HL-60 (cell line): ENCODE measurements around the gene MTHFD1L.

Source experiments
- DNase-seq, 2 experiments: peaks; one replicate each; pipeline ENCODE4 v3.0.0-alpha.2; 2010 to 2020; ENCODE audit warnings: low read depth in 1 of 2, low spot score in 1 of 2
- H3K27ac ChIP-seq: fragments of 250-450 bp; sonication (Bioruptor Pico); replicated peaks from 2 replicates; pipeline ENCODE4 v1.5.1; 2020; ENCODE audit warnings: mild to moderate bottlenecking, moderate library complexity
- H3K27me3 ChIP-seq: fragments of 250-450 bp; sonication (Bioruptor Pico); 2 replicates; pipeline ENCODE4 v1.5.1; 2021; ENCODE audit warnings: mild to moderate bottlenecking, moderate library complexity; ENCODE audit not compliant: insufficient read depth, poor library complexity, severe bottlenecking
- H3K4me3 ChIP-seq: replicated peaks from 2 replicates; pipeline ENCODE4 v1.5.1; 2011; ENCODE audit warnings: mild to moderate bottlenecking, control low read depth, low read length; ENCODE audit not compliant: insufficient read depth
- GABPA ChIP-seq: IDR thresholded peaks from 2 replicates; pipeline ENCODE4 v1.6.1; 2012; ENCODE audit warnings: low read depth
- POLR2AphosphoS5 ChIP-seq: IDR thresholded peaks from 2 replicates; pipeline ENCODE4 v1.6.1; 2012; ENCODE audit warnings: low read depth
- REST ChIP-seq: IDR thresholded peaks from 2 replicates; pipeline ENCODE4 v1.6.1; 2012; ENCODE audit warnings: low read depth; ENCODE audit not compliant: insufficient replicate concordance
- SPI1 ChIP-seq: IDR thresholded peaks from 2 replicates; pipeline ENCODE4 v1.6.1; 2012; ENCODE audit warnings: low read depth, mild to moderate bottlenecking, borderline replicate concordance
- TF ChIP-seq, protein P1 (sequence below): IDR thresholded peaks from one replicate; pipeline ENCODE4 v1.5.1; 2011; ENCODE audit warnings: low read length, control low read depth, inconsistent platforms; ENCODE audit not compliant: insufficient read depth

Gene MTHFD1L

GRCh38 chr6:150964765-150965164 lies 99.3 kb downstream of the MTHFD1L start:
- no peak for DNase-seq
- H3K4me3 ChIP-seq: no peak overlapping the region
- no peak overlapping the region for H3K27ac ChIP-seq
- H3K27me3 ChIP-seq: no peaks in the 10 kb centered on the region
- no peak for TF ChIP-seq SPI1

DNA sequence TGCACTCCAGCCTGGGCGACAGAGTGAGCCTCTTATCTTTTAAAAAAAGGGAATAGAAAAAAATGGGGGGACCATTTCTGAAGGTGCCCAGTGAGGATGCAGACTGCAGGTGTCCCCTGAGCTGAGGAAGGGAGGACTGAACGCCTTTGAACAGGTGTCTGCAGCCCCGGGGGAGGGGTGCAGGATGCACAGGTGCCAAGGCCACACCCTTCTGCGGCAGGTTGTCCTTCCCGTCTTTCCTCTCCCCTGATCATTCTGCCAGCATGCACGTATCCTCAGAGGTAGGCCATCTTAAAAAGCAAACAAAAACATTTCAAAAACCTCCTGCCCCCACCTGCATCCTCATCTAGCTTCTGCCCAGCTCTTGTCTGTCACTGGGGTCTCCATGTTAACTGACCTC lies 101.3 kb downstream of the MTHFD1L start:
- no peak overlapping the region for H3K27ac ChIP-seq
- TF ChIP-seq GABPA: no peak
- TF ChIP-seq, protein P1, sequence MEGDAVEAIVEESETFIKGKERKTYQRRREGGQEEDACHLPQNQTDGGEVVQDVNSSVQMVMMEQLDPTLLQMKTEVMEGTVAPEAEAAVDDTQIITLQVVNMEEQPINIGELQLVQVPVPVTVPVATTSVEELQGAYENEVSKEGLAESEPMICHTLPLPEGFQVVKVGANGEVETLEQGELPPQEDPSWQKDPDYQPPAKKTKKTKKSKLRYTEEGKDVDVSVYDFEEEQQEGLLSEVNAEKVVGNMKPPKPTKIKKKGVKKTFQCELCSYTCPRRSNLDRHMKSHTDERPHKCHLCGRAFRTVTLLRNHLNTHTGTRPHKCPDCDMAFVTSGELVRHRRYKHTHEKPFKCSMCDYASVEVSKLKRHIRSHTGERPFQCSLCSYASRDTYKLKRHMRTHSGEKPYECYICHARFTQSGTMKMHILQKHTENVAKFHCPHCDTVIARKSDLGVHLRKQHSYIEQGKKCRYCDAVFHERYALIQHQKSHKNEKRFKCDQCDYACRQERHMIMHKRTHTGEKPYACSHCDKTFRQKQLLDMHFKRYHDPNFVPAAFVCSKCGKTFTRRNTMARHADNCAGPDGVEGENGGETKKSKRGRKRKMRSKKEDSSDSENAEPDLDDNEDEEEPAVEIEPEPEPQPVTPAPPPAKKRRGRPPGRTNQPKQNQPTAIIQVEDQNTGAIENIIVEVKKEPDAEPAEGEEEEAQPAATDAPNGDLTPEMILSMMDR: no peak
- no peak for TF ChIP-seq POLR2AphosphoS5
- DNase-seq: no peak

DNA sequence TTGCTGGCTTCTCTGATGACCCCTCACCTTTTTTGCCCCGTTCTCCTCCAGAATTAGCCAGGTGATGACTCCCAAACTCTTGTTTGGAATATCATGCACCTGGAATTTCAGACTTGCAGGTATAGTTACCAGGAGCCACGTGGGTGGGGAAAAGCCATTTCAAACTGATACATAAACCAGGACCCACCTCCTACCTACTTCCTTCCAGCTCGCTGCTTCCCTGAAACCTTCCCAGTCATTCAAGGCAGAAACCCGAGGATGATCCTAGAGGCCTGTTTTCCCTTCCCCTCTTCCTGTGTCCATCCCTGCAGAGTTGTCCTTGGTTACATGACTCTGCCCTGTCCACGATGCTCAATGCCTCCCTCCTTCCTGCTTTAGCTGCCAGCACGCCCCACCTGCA lies 101.9 kb downstream of the MTHFD1L start:
- Histone ChIP-seq H3K27ac (no peak overlapping the region), H3K4me3 (no peak overlapping the region), H3K27me3 (no peaks in the 10 kb centered on the region)
- TF ChIP-seq GABPA (no peak), REST (no peak), SPI1 (no peak)
- TF ChIP-seq, protein P1: no peak
- no peak for DNase-seq

More for the DNA sequence above, 101.3 kb downstream of the MTHFD1L start:
- Histone ChIP-seq H3K27me3 (no peaks in the 10 kb centered on the region), H3K4me3 (no peak overlapping the region)

DNA sequence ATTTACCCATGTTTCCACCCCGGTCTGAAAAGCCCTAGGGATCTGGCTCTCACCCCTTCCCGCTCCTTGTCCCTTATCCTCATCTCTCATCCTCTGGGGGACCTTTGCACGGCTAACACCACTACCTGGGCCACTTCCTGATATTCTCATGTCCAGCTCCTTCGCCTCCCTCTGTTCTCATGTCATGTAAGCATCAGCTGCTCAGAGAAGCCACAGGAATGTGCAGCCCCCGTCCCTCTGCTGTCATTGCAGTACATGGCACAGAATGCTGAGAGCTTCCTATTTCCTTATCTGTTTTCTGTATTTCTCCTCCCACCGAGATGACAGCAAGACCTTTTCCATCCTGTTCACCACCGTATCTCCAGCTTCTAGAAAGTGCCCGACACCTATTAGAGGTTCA lies 102.4 kb downstream of the MTHFD1L start:
- Histone ChIP-seq H3K27ac (no peak overlapping the region), H3K27me3 (no peaks in the 10 kb centered on the region), H3K4me3 (no peak overlapping the region)
- TF ChIP-seq, protein P1: no peak
- no peak for TF ChIP-seq REST
- no peak for DNase-seq

- H3K27ac ChIP-seq: no peak overlapping the region
- H3K4me3 ChIP-seq: no peak overlapping the region
- H3K27me3 ChIP-seq: no peaks in the 10 kb centered on the region
- no peak for TF ChIP-seq SPI1
- TF ChIP-seq POLR2AphosphoS5: no peak
- TF ChIP-seq, protein P1: no peak
- no peak for TF ChIP-seq REST
- TF ChIP-seq GABPA: no peak
- no peak for DNase-seq
These were observed 104.4 kb downstream of the MTHFD1L start for GRCh38 chr6:150969901-150970300.
